Choroid plexus epithelial cell (primary cell): ENCODE measurements around the gene TBCD.

Source experiments
- DNase-seq: peaks from one replicate; pipeline ENCODE4 v3.0.0-alpha.2; 2010; ENCODE audit warnings: low read depth
- H3K4me3 ChIP-seq: 2 replicates; pipeline ENCODE4 v1.5.1; 2011; ENCODE audit warnings: low read depth, mild to moderate bottlenecking, control low read depth, low read length, moderate library complexity
- CTCF ChIP-seq: conservative IDR thresholded peaks from 2 replicates; pipeline ENCODE4 v1.5.1; 2011; ENCODE audit warnings: low read depth, mild to moderate bottlenecking, control low read depth, inconsistent platforms, low read length, moderate library complexity

The TBCD gene

GRCh38 chr17:82894389-82894788, 142.5 kb downstream of the TBCD start:
- no peak overlapping the region for H3K4me3 ChIP-seq
- TF ChIP-seq CTCF = no peak
- no peak for DNase-seq

- TF ChIP-seq CTCF = no peak
- no peak for DNase-seq
- no peak overlapping the region for H3K4me3 ChIP-seq
Measured at GRCh38 chr17:82895087-82895486, 143.2 kb downstream of the TBCD start.

GRCh38 chr17:82896071-82897000, 144.5 kb downstream of the TBCD start:
- no peak overlapping the region for H3K4me3 ChIP-seq
- DNase-seq = no peak
- no peak for TF ChIP-seq CTCF

DNA sequence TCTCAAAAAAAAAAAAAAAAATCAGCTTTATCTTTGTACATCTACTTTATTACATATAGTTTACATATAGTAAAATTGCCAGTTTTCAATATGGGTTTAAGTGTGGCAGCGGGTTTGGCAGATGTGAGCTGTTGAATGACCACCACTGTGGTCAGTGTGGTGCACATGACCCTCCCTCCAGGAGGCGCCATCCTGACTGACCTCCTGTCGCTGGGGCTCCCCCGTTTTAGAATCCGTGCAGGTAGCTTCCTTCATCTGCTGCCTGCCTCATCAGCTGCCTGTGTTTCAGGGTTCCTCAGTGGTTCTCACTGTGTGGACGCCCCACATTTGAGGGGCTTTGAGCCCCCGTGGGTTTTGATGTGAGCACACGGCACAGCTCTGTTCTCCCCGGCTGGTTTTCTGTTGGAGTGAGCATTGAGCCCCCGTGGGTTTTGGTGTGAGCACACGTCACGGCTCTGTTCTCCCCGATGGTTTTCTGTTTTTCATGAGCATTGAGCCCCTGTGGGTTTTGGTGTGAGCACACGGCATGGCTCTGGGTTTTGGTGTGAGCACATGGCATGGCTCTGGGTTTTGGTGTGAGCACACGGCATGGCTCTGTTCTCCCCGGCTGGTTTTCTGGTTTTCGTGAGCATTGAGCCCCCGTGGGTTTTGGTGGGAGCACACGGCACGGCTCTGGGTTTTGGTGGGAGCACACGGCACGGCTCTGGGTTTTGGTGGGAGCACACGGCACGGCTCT, 145.8 kb downstream of the TBCD start:
- no peak for DNase-seq
- TF ChIP-seq CTCF = peak; percentile 3
- no peak overlapping the region for H3K4me3 ChIP-seq

DNA sequence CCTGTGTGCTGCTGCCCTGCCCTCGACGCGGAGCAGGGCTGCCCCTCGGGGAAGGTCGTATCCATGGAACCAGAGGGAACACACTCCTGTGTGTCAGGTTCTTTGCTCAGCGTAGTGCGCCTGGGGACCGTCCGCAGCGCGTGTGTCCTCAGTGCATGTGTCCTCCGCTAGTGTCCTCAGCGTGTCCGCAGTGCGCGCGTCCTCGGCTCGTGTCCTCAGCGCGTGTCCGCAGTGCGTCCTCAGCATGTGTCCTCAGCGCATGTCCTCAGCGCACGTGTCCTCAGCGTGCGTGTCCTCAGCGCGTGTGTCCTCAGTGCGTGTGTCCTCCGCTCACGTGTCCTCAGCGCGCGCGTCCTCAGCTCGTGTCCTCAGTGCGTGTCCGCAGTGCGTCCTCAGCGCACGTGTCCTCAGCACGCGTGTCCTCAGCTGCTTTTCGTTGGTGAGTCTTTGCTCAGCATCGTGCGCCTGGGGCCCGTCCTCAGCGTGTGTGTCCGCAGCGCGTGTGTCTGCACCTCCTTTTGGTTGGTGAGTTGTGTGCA, 147.2 kb downstream of the TBCD start:
- TF ChIP-seq CTCF = no peak
- H3K4me3 ChIP-seq = no peak overlapping the region
- DNase-seq = no peak

- DNase-seq = no peak
- no peak overlapping the region for H3K4me3 ChIP-seq
- no peak for TF ChIP-seq CTCF
Measured at GRCh38 chr17:82899941-82900340, 148.1 kb downstream of the TBCD start.
